Fibroblast of lung (primary cell): ENCODE results near the gene LXN.

ENCODE experiments used
- EZH2 ChIP-seq: IDR thresholded peaks from 2 replicates; pipeline ENCODE4 v1.5.1; 2012; ENCODE audit warnings: low read length, control low read depth, mild to moderate bottlenecking; ENCODE audit errors: missing control alignments
- TF ChIP-seq, protein P1 (sequence below), 2 donors: IDR thresholded peaks in 1 of 2; conservative IDR thresholded peaks in 1 of 2; 1 replicate in 1 of 2; 2 replicates in 1 of 2; pipeline ENCODE4 v1.5.1; 2011 to 2012; ENCODE audit warnings: low read length in 2 of 2, control low read depth in 1 of 2, inconsistent platforms in 1 of 2, low read depth in 1 of 2, mild to moderate bottlenecking in 1 of 2

DNA sequence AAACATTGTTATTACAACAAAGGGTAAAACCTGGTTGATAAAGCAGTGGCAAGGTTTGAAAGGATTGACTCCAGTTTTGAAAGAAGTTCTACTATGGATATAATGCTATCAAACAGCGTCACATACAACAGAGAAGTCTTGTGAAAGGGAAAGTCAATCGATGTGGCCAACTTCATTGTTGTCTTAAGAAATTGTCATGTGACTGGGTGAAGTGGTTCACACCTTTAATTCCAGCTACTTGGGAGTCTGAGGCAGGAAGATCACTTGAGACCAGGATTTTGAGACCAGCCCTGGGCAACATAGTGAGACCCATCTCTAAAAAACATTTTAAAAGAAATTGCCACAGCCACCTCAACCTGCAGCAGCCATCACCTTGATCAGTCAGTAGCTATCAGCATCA lies 6.2 kb upstream of the LXN start:
- no peak for TF ChIP-seq EZH2
- TF ChIP-seq, protein P1, sequence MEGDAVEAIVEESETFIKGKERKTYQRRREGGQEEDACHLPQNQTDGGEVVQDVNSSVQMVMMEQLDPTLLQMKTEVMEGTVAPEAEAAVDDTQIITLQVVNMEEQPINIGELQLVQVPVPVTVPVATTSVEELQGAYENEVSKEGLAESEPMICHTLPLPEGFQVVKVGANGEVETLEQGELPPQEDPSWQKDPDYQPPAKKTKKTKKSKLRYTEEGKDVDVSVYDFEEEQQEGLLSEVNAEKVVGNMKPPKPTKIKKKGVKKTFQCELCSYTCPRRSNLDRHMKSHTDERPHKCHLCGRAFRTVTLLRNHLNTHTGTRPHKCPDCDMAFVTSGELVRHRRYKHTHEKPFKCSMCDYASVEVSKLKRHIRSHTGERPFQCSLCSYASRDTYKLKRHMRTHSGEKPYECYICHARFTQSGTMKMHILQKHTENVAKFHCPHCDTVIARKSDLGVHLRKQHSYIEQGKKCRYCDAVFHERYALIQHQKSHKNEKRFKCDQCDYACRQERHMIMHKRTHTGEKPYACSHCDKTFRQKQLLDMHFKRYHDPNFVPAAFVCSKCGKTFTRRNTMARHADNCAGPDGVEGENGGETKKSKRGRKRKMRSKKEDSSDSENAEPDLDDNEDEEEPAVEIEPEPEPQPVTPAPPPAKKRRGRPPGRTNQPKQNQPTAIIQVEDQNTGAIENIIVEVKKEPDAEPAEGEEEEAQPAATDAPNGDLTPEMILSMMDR (conservative IDR thresholded peaks at IDR 0.05 in 1 of 2, IDR thresholded peaks at IDR 0.05 in 1 of 2; ENCODE audit: low read depth in 1 of 2, low read length in 2 of 2): no peak
